ENCODE measurements around the gene MAPT. TPM values are rescaled to one million over a fixed set of nuclear protein-coding genes. Genes with fewer than 3 reads are reported as not detected.
A peak's percentile ranks its signal among the peaks of the same experiment; 100 is the strongest.

MAPT gene
- total and polyA plus RNA-seq, 9 donors = 3.8 to 8.8 (median 5.8) TPM

DNA sequence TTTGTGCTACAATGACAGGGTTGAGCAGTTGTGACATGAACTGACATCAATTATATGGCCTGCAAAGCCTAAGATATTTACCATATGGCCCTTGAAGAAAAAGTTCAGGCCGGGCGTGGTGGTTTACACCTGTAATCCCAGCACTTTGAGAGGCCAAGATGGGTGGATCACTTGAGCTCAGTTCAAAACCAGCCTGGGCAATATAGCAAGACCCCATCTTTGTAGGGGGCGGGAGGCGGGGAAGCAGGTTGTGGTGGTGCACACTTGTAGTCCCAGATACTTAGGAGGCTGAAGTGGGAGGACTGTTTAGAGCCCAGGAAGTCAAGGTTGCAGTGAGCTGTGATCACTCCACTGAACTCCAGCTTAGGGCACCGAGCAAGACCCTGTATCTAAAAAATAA, 153.0 kb downstream of the MAPT start:
- Histone ChIP-seq H3K27ac (ENCODE audit: low read length) (no peak overlapping the region), H3K9me3 (replicated peaks; ENCODE audit: control insufficient read depth, low read depth, low read length) (no peaks in the 10 kb centered on the region), H3K4me1 (ENCODE audit: control insufficient read depth, insufficient read depth, low read length) (no peaks in the 10 kb centered on the region), H3K27me3 (ENCODE audit: control insufficient read depth, insufficient read depth, low read length) (no peaks in the 10 kb centered on the region), H3K4me3 (ENCODE audit: low read length) (no peak overlapping the region), H3K36me3 (ENCODE audit: control insufficient read depth, insufficient read depth, low read length) (peaks cover 52% of the 10 kb centered on the region)
- WGBS (ENCODE audit: insufficient coverage) = 100% methylated on average over 1 of the region's 5 CpGs
- DNase-seq = no peak

DNA sequence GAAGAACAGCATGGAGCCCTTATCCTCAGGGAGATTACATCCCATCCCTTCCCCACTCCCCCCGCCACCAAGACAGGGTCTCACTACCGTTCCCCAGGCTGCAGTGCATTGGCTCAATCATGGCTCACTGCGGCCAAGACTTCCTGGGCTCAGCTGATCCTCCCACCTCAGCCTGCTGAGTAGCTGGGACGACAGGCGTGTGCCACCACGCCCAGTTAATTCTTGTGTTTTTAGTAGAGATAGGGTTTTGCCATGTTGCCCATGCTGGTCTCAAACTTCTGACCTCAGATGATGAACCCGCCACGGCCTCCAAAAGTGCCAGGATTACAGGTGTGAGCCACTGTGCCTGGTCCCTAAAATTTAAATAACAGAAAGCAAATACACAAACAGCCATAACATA, 153.5 kb downstream of the MAPT start:
- Histone ChIP-seq H3K27ac (ENCODE audit: low read length) (no peak overlapping the region), H3K9me3 (replicated peaks; ENCODE audit: control insufficient read depth, low read depth, low read length) (no peaks in the 10 kb centered on the region), H3K36me3 (ENCODE audit: control insufficient read depth, insufficient read depth, low read length) (peaks cover 48% of the 10 kb centered on the region)

DNA sequence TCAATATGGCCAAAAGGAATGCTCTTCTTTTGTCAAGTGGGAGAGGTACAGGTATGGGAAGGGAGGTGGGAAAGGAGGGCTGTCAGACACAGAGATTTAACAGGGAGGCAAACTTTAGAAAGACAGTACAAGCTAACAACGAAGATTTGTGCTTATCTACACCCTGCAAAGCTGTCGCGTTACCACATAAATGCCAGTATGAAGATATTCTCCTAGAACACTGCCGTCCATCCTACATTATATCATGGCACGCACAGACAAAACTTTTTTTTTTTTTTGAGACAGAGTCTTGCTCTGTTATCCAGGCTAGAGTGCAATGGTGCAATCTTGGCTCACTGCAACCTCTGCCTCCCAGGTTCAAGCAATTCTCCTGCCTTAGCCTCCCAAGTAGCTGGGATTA, 155.3 kb downstream of the MAPT start:
- no peaks in the 10 kb centered on the region for H3K9me3 ChIP-seq (replicated peaks; ENCODE audit: control insufficient read depth, low read depth, low read length)
- no peak overlapping the region for H3K27ac ChIP-seq (ENCODE audit: low read length)
- peaks cover 39% of the 10 kb centered on the region for H3K36me3 ChIP-seq (ENCODE audit: control insufficient read depth, insufficient read depth, low read length)
- 100% methylated on average over 5 of the region's 5 CpGs for WGBS (ENCODE audit: insufficient coverage)
- H3K4me1 ChIP-seq (ENCODE audit: control insufficient read depth, insufficient read depth, low read length) = no peaks in the 10 kb centered on the region
- no peak for DNase-seq
- H3K27me3 ChIP-seq (ENCODE audit: control insufficient read depth, insufficient read depth, low read length) = no peaks in the 10 kb centered on the region
- no peak overlapping the region for H3K4me3 ChIP-seq (ENCODE audit: low read length)

More for the DNA sequence above, 153.5 kb downstream of the MAPT start:
- no peak for DNase-seq
- no peaks in the 10 kb centered on the region for H3K27me3 ChIP-seq (ENCODE audit: control insufficient read depth, insufficient read depth, low read length)
- no peaks in the 10 kb centered on the region for H3K4me1 ChIP-seq (ENCODE audit: control insufficient read depth, insufficient read depth, low read length)
- H3K4me3 ChIP-seq (ENCODE audit: low read length) = no peak overlapping the region
- WGBS (ENCODE audit: insufficient coverage) = 90% methylated on average over 3 of the region's 8 CpGs

DNA sequence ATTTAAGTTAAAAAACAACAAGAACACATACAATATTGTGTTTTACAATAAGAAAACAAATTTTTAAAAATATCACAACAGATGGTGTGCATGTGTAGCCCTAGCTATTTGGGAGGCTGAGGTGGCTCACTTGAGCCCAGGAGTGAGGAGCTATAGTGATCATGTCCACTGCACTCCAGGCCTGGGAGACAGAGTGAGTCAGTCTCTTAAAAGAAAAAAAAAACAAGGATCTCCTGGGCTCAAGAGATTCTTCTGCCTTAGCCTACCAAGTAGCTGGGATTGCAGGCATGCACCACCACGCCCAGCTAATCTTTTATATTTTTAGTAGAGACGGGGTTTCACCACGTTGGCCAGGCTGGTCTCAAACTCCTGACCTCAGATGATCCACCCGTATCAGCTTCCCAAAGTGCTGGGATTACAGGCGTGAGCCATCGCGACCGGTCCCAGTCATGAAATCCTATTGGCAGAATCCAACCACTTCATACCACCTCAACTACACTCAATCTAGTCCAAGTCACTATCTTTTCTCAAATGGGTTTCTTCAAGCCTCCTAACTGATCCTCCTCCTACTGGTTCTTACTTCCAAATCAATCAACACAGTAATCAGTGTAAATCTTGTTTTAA, 159.7 kb downstream of the MAPT start:
- WGBS (ENCODE audit: insufficient coverage) = 97% methylated on average over 7 of the region's 8 CpGs
- no peak overlapping the region for H3K27ac ChIP-seq (ENCODE audit: low read length)
- H3K27me3 ChIP-seq (ENCODE audit: control insufficient read depth, insufficient read depth, low read length) = no peaks in the 10 kb centered on the region
- no peaks in the 10 kb centered on the region for H3K4me1 ChIP-seq (ENCODE audit: control insufficient read depth, insufficient read depth, low read length)
- no peaks in the 10 kb centered on the region for H3K9me3 ChIP-seq (replicated peaks; ENCODE audit: control insufficient read depth, low read depth, low read length)
- H3K36me3 ChIP-seq (ENCODE audit: control insufficient read depth, insufficient read depth, low read length) = peaks cover 17% of the 10 kb centered on the region
- no peak overlapping the region for H3K4me3 ChIP-seq (ENCODE audit: low read length)
- no peak for DNase-seq

DNA sequence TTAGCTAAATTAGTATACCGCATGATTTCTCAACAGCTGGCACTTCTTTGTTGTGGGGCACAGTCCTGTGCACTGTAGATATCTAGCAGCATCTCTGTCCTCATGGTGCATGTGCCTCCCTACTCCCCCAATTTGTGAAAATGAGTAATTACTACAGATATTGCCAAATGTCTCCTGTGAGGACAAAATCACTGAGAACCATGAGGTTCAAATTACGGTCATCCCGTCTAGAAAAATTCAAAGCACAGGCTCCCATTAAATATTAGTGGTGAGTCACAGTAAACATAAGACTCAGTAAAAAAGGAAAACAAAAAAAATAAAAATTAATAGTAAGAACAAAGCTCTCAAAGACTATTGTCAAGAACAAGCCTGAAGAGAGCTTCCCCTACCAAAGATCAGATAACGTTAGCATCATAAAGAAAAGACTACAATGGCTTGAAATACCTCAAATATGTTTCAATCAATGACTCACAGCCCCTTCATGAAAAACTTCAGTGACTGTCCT, 162.5 kb downstream of the MAPT start:
- no peak overlapping the region for H3K4me3 ChIP-seq (ENCODE audit: low read length)
- no CpG with 5 or more reads among the region's 4 CpGs for WGBS (ENCODE audit: insufficient coverage)
- H3K9me3 ChIP-seq (replicated peaks; ENCODE audit: control insufficient read depth, low read depth, low read length) = no peaks in the 10 kb centered on the region
- H3K36me3 ChIP-seq (ENCODE audit: control insufficient read depth, insufficient read depth, low read length) = peaks cover 15% of the 10 kb centered on the region
- H3K27ac ChIP-seq (ENCODE audit: low read length) = no peak overlapping the region
- no peaks in the 10 kb centered on the region for H3K27me3 ChIP-seq (ENCODE audit: control insufficient read depth, insufficient read depth, low read length)
- no peak for DNase-seq
- H3K4me1 ChIP-seq (ENCODE audit: control insufficient read depth, insufficient read depth, low read length) = no peaks in the 10 kb centered on the region

DNA sequence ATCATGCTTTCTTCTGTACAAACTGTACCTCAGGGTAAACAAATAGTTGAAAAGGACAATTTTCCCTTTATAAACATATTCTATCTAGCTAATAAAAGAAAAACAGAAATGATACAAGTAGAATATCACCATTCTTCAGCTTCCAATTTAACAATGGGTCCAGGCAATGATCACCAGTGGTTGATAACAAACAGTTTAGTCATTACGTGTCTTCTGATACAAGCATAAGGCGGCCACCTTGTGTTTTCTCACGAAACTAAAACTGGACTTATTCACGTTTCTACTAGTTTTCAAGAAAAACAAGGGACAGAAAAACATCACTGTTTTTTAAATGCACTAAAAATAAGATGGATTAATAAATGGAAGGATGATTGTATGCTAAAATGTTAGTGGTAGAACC, 163.0 kb downstream of the MAPT start:
- no peaks in the 10 kb centered on the region for H3K4me1 ChIP-seq (ENCODE audit: control insufficient read depth, insufficient read depth, low read length)
- H3K4me3 ChIP-seq (ENCODE audit: low read length) = no peak overlapping the region
- WGBS (ENCODE audit: insufficient coverage) = 80% methylated on average over 1 of the region's 4 CpGs
- DNase-seq = no peak
- no peak overlapping the region for H3K27ac ChIP-seq (ENCODE audit: low read length)
- no peaks in the 10 kb centered on the region for H3K9me3 ChIP-seq (replicated peaks; ENCODE audit: control insufficient read depth, low read depth, low read length)
- H3K27me3 ChIP-seq (ENCODE audit: control insufficient read depth, insufficient read depth, low read length) = no peaks in the 10 kb centered on the region
- H3K36me3 ChIP-seq (ENCODE audit: control insufficient read depth, insufficient read depth, low read length) = peaks cover 15% of the 10 kb centered on the region

DNA sequence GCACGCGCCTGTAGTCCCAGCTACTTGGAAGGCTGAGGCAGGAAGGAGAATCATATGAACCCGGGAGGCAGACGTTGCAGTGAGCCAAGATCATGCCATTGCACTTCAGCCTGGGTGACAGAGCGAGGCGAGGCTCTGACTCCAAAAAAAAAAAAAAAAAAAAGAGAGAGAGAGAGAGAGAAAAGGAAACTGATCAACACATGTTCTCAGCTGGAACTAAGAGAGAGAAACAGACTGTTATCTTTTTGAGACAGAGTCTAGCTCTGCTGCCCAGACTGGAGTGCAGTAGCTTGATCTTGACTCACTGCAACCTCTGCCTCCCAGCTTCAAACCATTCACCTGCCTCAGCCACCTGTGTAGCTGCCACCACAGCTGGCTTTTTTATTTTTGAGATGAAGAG, 165.1 kb downstream of the MAPT start:
- Histone ChIP-seq H3K36me3 (ENCODE audit: control insufficient read depth, insufficient read depth, low read length) (peaks cover 22% of the 10 kb centered on the region), H3K4me1 (ENCODE audit: control insufficient read depth, insufficient read depth, low read length) (no peaks in the 10 kb centered on the region), H3K27ac (ENCODE audit: low read length) (no peak overlapping the region), H3K4me3 (ENCODE audit: low read length) (no peak overlapping the region), H3K27me3 (ENCODE audit: control insufficient read depth, insufficient read depth, low read length) (no peaks in the 10 kb centered on the region), H3K9me3 (replicated peaks; ENCODE audit: control insufficient read depth, low read depth, low read length) (no peaks in the 10 kb centered on the region)
- DNase-seq = no peak
- WGBS (ENCODE audit: insufficient coverage) = 77% methylated on average over 4 of the region's 6 CpGs

DNA sequence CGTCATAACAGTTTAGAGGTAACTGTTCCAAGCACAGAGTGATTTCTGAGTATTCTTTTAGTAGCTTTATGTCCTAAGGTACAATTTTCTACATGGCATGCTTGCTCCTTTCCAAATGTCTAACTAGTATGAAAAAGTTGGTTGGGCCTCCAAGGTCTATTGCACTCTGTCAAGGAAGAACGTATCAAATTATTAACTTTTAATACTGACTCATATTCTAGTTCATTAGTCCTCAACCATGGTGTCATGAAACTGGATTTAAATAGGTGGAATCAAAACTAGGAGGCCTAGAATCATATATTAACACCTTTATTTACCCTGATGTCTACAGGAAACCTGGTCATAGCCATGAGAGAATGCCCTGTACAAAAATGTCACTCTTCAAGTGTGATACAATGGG, 166.1 kb downstream of the MAPT start:
- no peaks in the 10 kb centered on the region for H3K27me3 ChIP-seq (ENCODE audit: control insufficient read depth, insufficient read depth, low read length)
- peaks cover 28% of the 10 kb centered on the region for H3K36me3 ChIP-seq (ENCODE audit: control insufficient read depth, insufficient read depth, low read length)
- no peaks in the 10 kb centered on the region for H3K9me3 ChIP-seq (replicated peaks; ENCODE audit: control insufficient read depth, low read depth, low read length)
- no peaks in the 10 kb centered on the region for H3K4me1 ChIP-seq (ENCODE audit: control insufficient read depth, insufficient read depth, low read length)
- H3K27ac ChIP-seq (ENCODE audit: low read length) = no peak overlapping the region
- no peak for DNase-seq
- no peak overlapping the region for H3K4me3 ChIP-seq (ENCODE audit: low read length)
- no CpG with 5 or more reads among the region's 2 CpGs for WGBS (ENCODE audit: insufficient coverage)

DNA sequence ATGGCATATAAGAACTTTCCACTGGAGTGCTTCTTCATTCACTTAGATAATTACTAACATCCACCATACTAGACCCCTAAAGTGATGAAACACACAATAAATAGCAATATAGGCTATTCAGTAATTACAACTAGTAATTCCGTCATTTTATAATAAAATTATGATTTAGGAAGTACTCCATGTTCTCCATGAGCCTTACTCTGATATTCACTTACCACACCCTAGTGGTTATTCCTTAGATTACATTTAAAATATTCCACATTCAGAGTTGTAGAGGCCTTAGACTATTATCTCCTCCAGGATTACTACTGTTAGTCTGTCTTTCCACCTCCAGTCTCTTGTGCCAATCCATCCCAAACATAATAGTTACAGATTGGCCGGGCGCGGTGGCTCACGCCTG, 167.1 kb downstream of the MAPT start:
- no peaks in the 10 kb centered on the region for H3K9me3 ChIP-seq (replicated peaks; ENCODE audit: control insufficient read depth, low read depth, low read length)
- DNase-seq = no peak
- no peaks in the 10 kb centered on the region for H3K27me3 ChIP-seq (ENCODE audit: control insufficient read depth, insufficient read depth, low read length)
- 100% methylated on average over 4 of the region's 5 CpGs for WGBS (ENCODE audit: insufficient coverage)
- H3K4me3 ChIP-seq (ENCODE audit: low read length) = no peak overlapping the region
- peaks cover 37% of the 10 kb centered on the region for H3K36me3 ChIP-seq (ENCODE audit: control insufficient read depth, insufficient read depth, low read length)
- no peaks in the 10 kb centered on the region for H3K4me1 ChIP-seq (ENCODE audit: control insufficient read depth, insufficient read depth, low read length)
- H3K27ac ChIP-seq (ENCODE audit: low read length) = no peak overlapping the region

DNA sequence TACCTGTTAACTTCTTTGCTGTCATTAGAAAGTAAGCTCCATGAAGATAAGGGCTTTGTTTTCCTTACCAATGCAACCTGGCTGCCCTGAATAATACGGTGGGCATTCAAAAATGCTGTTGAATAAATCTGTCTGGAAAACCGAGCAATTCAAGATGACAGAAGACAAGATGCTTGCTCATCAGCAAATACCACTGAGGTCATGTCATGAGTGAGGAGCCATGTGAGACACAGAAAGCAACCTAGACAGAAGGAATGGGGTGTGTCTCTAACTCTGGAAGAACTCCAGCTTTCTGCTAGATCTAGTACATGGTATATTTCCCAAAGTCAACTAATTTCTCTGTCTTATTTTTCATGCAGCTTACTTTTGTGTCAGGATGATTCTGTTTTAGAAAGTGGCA, 168.9 kb downstream of the MAPT start:
- peak; percentile 30 for DNase-seq
- Histone ChIP-seq H3K4me3 (ENCODE audit: low read length) (no peak overlapping the region), H3K27me3 (ENCODE audit: control insufficient read depth, insufficient read depth, low read length) (no peaks in the 10 kb centered on the region), H3K9me3 (replicated peaks; ENCODE audit: control insufficient read depth, low read depth, low read length) (no peaks in the 10 kb centered on the region), H3K27ac (ENCODE audit: low read length) (no peak overlapping the region), H3K36me3 (ENCODE audit: control insufficient read depth, insufficient read depth, low read length) (peaks cover 45% of the 10 kb centered on the region), H3K4me1 (ENCODE audit: control insufficient read depth, insufficient read depth, low read length) (no peaks in the 10 kb centered on the region)
- WGBS (ENCODE audit: insufficient coverage) = 56% methylated on average over 2 of the region's 2 CpGs

DNA sequence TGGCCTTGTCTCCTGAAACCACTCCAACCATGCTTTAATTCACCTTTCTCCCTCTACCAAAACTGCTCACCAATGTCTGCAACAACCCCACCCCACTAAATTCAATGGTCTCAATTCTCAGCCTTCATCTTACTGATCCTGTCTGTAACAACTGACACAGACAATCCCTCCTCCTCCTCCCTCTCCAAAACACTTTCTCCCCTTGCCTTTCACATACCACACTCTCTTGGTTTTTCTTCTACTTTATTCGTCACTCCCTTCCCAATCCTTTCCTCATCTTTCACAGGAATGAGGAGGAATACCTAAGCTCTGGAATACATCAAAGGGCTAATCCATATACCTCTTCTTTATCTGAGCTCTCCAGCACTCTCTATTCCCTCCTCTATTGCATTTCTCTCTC, 170.1 kb downstream of the MAPT start:
- WGBS (ENCODE audit: insufficient coverage) = 100% methylated on average over 1 of the region's 1 CpG
- Histone ChIP-seq H3K9me3 (replicated peaks; ENCODE audit: control insufficient read depth, low read depth, low read length) (no peaks in the 10 kb centered on the region), H3K27me3 (ENCODE audit: control insufficient read depth, insufficient read depth, low read length) (no peaks in the 10 kb centered on the region), H3K36me3 (ENCODE audit: control insufficient read depth, insufficient read depth, low read length) (peaks cover 42% of the 10 kb centered on the region), H3K4me1 (ENCODE audit: control insufficient read depth, insufficient read depth, low read length) (no peaks in the 10 kb centered on the region), H3K27ac (ENCODE audit: low read length) (no peak overlapping the region), H3K4me3 (ENCODE audit: low read length) (no peak overlapping the region)
- no peak for DNase-seq

Data from muscle of leg (tissue), 11 donors.